ENCODE measurements around the gene KIAA1958. TPM values are rescaled to one million over a fixed set of nuclear protein-coding genes. Genes with fewer than 3 reads are reported as not detected.

The KIAA1958 gene
- total and polyA plus RNA-seq, 4 donors, result 0.99 to 7.1 (median 3.3) TPM

DNA sequence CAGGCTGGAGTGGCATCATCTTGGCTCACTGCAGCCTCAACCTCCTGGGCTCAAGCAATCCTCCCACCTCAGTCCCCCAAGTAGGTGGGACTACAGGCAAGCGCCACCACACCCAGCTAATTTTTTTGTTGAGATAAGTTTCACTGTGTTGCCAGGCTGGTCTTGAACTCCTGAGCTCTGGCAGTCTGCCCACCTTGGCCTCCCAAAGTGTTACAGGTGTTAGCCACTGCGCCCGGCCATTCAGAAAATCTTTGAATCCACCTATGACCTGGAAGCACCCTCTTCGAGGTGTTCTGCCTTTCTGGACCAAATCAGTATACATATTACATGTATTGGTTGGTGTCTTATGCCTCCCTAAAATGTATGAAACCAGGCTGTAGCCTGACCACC, 61.4 kb downstream of the KIAA1958 start:
- H3K27me3 ChIP-seq (ENCODE audit: control insufficient read depth in 4 of 4, insufficient read depth in 4 of 4, low read length in 3 of 4), result no peaks in the 10 kb centered on the region
- TF ChIP-seq YY1 (IDR thresholded peaks at IDR 0.05), result no peak
- TF ChIP-seq, protein P1, sequence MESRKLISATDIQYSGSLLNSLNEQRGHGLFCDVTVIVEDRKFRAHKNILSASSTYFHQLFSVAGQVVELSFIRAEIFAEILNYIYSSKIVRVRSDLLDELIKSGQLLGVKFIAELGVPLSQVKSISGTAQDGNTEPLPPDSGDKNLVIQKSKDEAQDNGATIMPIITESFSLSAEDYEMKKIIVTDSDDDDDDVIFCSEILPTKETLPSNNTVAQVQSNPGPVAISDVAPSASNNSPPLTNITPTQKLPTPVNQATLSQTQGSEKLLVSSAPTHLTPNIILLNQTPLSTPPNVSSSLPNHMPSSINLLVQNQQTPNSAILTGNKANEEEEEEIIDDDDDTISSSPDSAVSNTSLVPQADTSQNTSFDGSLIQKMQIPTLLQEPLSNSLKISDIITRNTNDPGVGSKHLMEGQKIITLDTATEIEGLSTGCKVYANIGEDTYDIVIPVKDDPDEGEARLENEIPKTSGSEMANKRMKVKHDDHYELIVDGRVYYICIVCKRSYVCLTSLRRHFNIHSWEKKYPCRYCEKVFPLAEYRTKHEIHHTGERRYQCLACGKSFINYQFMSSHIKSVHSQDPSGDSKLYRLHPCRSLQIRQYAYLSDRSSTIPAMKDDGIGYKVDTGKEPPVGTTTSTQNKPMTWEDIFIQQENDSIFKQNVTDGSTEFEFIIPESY (IDR thresholded peaks at IDR 0.05), result no peak
- TF ChIP-seq RXRA (IDR thresholded peaks at IDR 0.05), result no peak
- TF ChIP-seq, protein P2, sequence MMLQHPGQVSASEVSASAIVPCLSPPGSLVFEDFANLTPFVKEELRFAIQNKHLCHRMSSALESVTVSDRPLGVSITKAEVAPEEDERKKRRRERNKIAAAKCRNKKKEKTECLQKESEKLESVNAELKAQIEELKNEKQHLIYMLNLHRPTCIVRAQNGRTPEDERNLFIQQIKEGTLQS (IDR thresholded peaks at IDR 0.05), result no peak
- no peak for TF ChIP-seq GABPA (IDR thresholded peaks at IDR 0.05 in 1 of 2, conservative IDR thresholded peaks at IDR 0.05 in 1 of 2)
- no peak for TF ChIP-seq EGR1 (IDR thresholded peaks at IDR 0.05; ENCODE audit: low read depth in 2 of 2)
- TF ChIP-seq, protein P3, sequence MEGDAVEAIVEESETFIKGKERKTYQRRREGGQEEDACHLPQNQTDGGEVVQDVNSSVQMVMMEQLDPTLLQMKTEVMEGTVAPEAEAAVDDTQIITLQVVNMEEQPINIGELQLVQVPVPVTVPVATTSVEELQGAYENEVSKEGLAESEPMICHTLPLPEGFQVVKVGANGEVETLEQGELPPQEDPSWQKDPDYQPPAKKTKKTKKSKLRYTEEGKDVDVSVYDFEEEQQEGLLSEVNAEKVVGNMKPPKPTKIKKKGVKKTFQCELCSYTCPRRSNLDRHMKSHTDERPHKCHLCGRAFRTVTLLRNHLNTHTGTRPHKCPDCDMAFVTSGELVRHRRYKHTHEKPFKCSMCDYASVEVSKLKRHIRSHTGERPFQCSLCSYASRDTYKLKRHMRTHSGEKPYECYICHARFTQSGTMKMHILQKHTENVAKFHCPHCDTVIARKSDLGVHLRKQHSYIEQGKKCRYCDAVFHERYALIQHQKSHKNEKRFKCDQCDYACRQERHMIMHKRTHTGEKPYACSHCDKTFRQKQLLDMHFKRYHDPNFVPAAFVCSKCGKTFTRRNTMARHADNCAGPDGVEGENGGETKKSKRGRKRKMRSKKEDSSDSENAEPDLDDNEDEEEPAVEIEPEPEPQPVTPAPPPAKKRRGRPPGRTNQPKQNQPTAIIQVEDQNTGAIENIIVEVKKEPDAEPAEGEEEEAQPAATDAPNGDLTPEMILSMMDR (IDR thresholded peaks at IDR 0.05; ENCODE audit: low read depth, low read length, missing input control), result no peak
- TF ChIP-seq FOXA2 (IDR thresholded peaks at IDR 0.05), result no peak
- TF ChIP-seq FOXA1 (IDR thresholded peaks at IDR 0.05), result no peak
- TF ChIP-seq HNF4A (conservative IDR thresholded peaks at IDR 0.05), result no peak
- no peak for TF ChIP-seq SP1 (IDR thresholded peaks at IDR 0.05)
- no peak for TF ChIP-seq RAD21 (IDR thresholded peaks at IDR 0.05)
- TF ChIP-seq, protein P4, sequence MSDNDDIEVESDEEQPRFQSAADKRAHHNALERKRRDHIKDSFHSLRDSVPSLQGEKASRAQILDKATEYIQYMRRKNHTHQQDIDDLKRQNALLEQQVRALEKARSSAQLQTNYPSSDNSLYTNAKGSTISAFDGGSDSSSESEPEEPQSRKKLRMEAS (IDR thresholded peaks at IDR 0.05), result no peak
- no peak for TF ChIP-seq HNF4G (IDR thresholded peaks at IDR 0.05)
- TF ChIP-seq, protein P5, sequence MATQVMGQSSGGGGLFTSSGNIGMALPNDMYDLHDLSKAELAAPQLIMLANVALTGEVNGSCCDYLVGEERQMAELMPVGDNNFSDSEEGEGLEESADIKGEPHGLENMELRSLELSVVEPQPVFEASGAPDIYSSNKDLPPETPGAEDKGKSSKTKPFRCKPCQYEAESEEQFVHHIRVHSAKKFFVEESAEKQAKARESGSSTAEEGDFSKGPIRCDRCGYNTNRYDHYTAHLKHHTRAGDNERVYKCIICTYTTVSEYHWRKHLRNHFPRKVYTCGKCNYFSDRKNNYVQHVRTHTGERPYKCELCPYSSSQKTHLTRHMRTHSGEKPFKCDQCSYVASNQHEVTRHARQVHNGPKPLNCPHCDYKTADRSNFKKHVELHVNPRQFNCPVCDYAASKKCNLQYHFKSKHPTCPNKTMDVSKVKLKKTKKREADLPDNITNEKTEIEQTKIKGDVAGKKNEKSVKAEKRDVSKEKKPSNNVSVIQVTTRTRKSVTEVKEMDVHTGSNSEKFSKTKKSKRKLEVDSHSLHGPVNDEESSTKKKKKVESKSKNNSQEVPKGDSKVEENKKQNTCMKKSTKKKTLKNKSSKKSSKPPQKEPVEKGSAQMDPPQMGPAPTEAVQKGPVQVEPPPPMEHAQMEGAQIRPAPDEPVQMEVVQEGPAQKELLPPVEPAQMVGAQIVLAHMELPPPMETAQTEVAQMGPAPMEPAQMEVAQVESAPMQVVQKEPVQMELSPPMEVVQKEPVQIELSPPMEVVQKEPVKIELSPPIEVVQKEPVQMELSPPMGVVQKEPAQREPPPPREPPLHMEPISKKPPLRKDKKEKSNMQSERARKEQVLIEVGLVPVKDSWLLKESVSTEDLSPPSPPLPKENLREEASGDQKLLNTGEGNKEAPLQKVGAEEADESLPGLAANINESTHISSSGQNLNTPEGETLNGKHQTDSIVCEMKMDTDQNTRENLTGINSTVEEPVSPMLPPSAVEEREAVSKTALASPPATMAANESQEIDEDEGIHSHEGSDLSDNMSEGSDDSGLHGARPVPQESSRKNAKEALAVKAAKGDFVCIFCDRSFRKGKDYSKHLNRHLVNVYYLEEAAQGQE (IDR thresholded peaks at IDR 0.05), result no peak
- no peak for TF ChIP-seq JUND (IDR thresholded peaks at IDR 0.05)
- TF ChIP-seq NR2F2 (IDR thresholded peaks at IDR 0.05), result no peak
- no peak for TF ChIP-seq TAF1 (conservative IDR thresholded peaks at IDR 0.05)
- H3K9ac ChIP-seq (ENCODE audit: low read depth in 1 of 2, low read length in 2 of 2), result no peak overlapping the region
- H3K27ac ChIP-seq (ENCODE audit: low read depth in 1 of 2, low read length in 2 of 2), result no peak overlapping the region
- DNase-seq (ENCODE audit: low spot score), result no peak
- WGBS, result 98% methylated on average over 4 of the region's 4 CpGs
- no peaks in the 10 kb centered on the region for H3K9me3 ChIP-seq (ENCODE audit: control insufficient read depth in 4 of 4, low read length in 3 of 4)
- H3K4me3 ChIP-seq (ENCODE audit: low read depth in 1 of 3, low read length in 3 of 3), result no peak overlapping the region
- H3K4me1 ChIP-seq (ENCODE audit: control insufficient read depth in 4 of 4, insufficient read depth in 4 of 4, low read length in 3 of 4), result peaks cover 0 to 2% (median under 1%) of the 10 kb centered on the region in 4 donors
- H3K36me3 ChIP-seq (ENCODE audit: control insufficient read depth in 4 of 4, insufficient read depth in 3 of 4, low read depth in 1 of 4, low read length in 3 of 4), result no peaks in the 10 kb centered on the region

All from liver (tissue), 9 donors.